GM23338 (cell line): Measurements from ENCODE around the gene RPN1. TPM values are rescaled to one million over a fixed set of nuclear protein-coding genes. Genes with fewer than 3 reads are reported as not detected.

Experiments used
- ATAC-seq: fragments of 200-7000 bp; cut with Tn5 transposase; 3 replicates; pipeline ENCODE4 v1.9.1; 2020
- DNase-seq: peaks from one replicate; pipeline ENCODE4 v3.0.0-alpha.2; 2015; ENCODE audit warnings: low spot score
- H2AFZ ChIP-seq: fragments of 200-600 bp; sonication (generic); 2 replicates; pipeline ENCODE4 v1.8.0; 2016; ENCODE audit warnings: antibody characterized with exemption, mild to moderate bottlenecking, moderate library complexity
- H3F3A ChIP-seq: fragments of 200-600 bp; sonication (generic); replicated peaks from 2 replicates; pipeline ENCODE4 v1.8.0; 2017; ENCODE audit warnings: antibody characterized with exemption, mixed run types, low read depth
- H3K27ac ChIP-seq: fragments of 200-600 bp; sonication (generic); 2 replicates; pipeline ENCODE4 v1.6.1; 2016; ENCODE audit warnings: low read depth
- H3K27me3 ChIP-seq: fragments of 200-600 bp; sonication (generic); 2 replicates; pipeline ENCODE4 v1.8.0; 2016; ENCODE audit warnings: mild to moderate bottlenecking, mixed run types, moderate library complexity; ENCODE audit not compliant: insufficient read depth
- H3K36me3 ChIP-seq: fragments of 200-600 bp; sonication (generic); 2 replicates; pipeline ENCODE4 v1.8.0; 2016; ENCODE audit warnings: mild to moderate bottlenecking; ENCODE audit not compliant: insufficient read depth
- H3K4me1 ChIP-seq: fragments of 200-600 bp; sonication (generic); 2 replicates; pipeline ENCODE4 v1.8.0; 2016; ENCODE audit warnings: mild to moderate bottlenecking, moderate library complexity; ENCODE audit not compliant: insufficient read depth
- H3K4me2 ChIP-seq: fragments of 200-600 bp; sonication (generic); 2 replicates; pipeline ENCODE4 v1.7.1; 2017; ENCODE audit warnings: mixed run types
- H3K4me3 ChIP-seq: fragments of 200-600 bp; sonication (generic); 2 replicates; pipeline ENCODE4 v1.6.1; 2016; ENCODE audit warnings: mixed run types
- H3K79me2 ChIP-seq: fragments of 200-600 bp; sonication (generic); replicated peaks from 2 replicates; pipeline ENCODE4 v1.8.0; 2017; ENCODE audit warnings: mild to moderate bottlenecking; ENCODE audit not compliant: insufficient read depth
- H3K9me2 ChIP-seq: fragments of 200-600 bp; sonication (generic); 2 replicates; pipeline ENCODE4 v1.8.0; 2017; ENCODE audit not compliant: insufficient read depth
- H4K20me1 ChIP-seq: fragments of 200-600 bp; sonication (generic); replicated peaks from 2 replicates; pipeline ENCODE4 v1.8.0; 2017; ENCODE audit warnings: mild to moderate bottlenecking; ENCODE audit not compliant: insufficient read depth
- H3K27ac Mint-ChIP-seq: 2 replicates; pipeline ENCODE4 v1.8.0; 2020; ENCODE audit warnings: inconsistent platforms, mild to moderate bottlenecking, moderate library complexity, mixed read lengths
- H3K27me3 Mint-ChIP-seq: 3 replicates; pipeline ENCODE4 v1.8.0; 2022; ENCODE audit warnings: low read depth, mild to moderate bottlenecking, moderate library complexity, mixed read lengths, inconsistent platforms; ENCODE audit not compliant: insufficient read depth, poor library complexity
- H3K36me3 Mint-ChIP-seq: 3 replicates; pipeline ENCODE4 v1.8.0; 2021; ENCODE audit warnings: low read depth, mild to moderate bottlenecking, inconsistent platforms, moderate library complexity, mixed read lengths
- H3K4me1 Mint-ChIP-seq: 3 replicates; pipeline ENCODE4 v1.8.0; 2020; ENCODE audit warnings: mild to moderate bottlenecking, inconsistent platforms, mixed read lengths
- H3K4me3 Mint-ChIP-seq: 3 replicates; pipeline ENCODE4 v1.8.0; 2021; ENCODE audit warnings: moderate library complexity, mild to moderate bottlenecking, inconsistent platforms, mixed read lengths
- H3K9me3 Mint-ChIP-seq: 3 replicates; pipeline ENCODE4 v1.8.0; 2020; ENCODE audit warnings: moderate library complexity, mild to moderate bottlenecking, inconsistent platforms, mixed read lengths
- CTCF ChIP-seq, 2 experiments: fragments of 200-600 bp in 1 of 2; sonication (generic) in 1 of 2; conservative IDR thresholded peaks; 2 replicates each; pipeline versions ENCODE4 v1.5.1 to v1.6.1; 2016 to 2017; ENCODE audit warnings: antibody characterized with exemption in 2 of 2, low read depth in 2 of 2, mild to moderate bottlenecking in 2 of 2, moderate library complexity in 1 of 2
- ZNF462 ChIP-seq: fragments of 250-450 bp; sonication (Bioruptor Pico); IDR thresholded peaks from 2 replicates; pipeline ENCODE4 v1.5.0; 2020; ENCODE audit warnings: mild to moderate bottlenecking, moderate library complexity
- polyA plus RNA-seq: library from polyadenylated mRNA; unstranded; fragments of >200 nt; fragmentation: Nextera tagmentation; extraction: Ambion mirVana; gene quantifications from 2 replicates; pipeline ENCODE4 v1.2.1, GENCODE V29; 2016
- total RNA-seq: library from RNA; depleted of rRNA; stranded (reverse); fragments of >200 nt; shearing (Covaris generic); gene quantifications from 2 replicates; pipeline ENCODE4 v1.2.3, GENCODE V29; 2014

Gene RPN1
- total and polyA plus RNA-seq, 2 experiments from 2014 or later: 111 to 231 TPM

- Histone ChIP-seq H3K36me3 (no peaks in the 10 kb centered on the region), H3K27ac (no peak overlapping the region), H3K4me2 (no peak overlapping the region), H3K79me2 (no peaks in the 10 kb centered on the region), H2AFZ (no peak overlapping the region), H4K20me1 (no peaks in the 10 kb centered on the region; the same call in 1 of the 2 replicates), H3F3A (no peaks in the 10 kb centered on the region), H3K9me2 (no peaks in the 10 kb centered on the region), H3K27me3 (no peaks in the 10 kb centered on the region), H3K4me3 (no peak overlapping the region), H3K4me1 (no peaks in the 10 kb centered on the region)
- Mint-ChIP-seq H3K9me3 (no peaks in the 10 kb centered on the region), H3K36me3 (no peaks in the 10 kb centered on the region), H3K27me3 (peaks cover 14% of the 10 kb centered on the region), H3K27ac (no peak overlapping the region), H3K4me3 (no peak overlapping the region), H3K4me1 (no peaks in the 10 kb centered on the region)
- no peak for DNase-seq
- 0 out of 4 replicates have a peak, but pooled peaks of 1 of the 2 experiments have one; percentile 3 for TF ChIP-seq CTCF (conservative IDR thresholded peaks at IDR 0.05; ENCODE audit: low read depth in 2 of 2)
- no peak for TF ChIP-seq ZNF462
- no peak for ATAC-seq
Observed at GRCh38 chr3:128605091-128606046, 45.2 kb downstream of the RPN1 start.
